Neural crest cell (in vitro differentiated cells): ENCODE results near the gene TPRKB. TPM values are rescaled to one million over a fixed set of nuclear protein-coding genes. Genes with fewer than 3 reads are reported as not detected.
"Not testable (repeated sequence)": the region's sequence is repeated elsewhere in the genome, so short reads cannot be mapped to it uniquely, and the experiment has no call there.

Experiments used
- DNase-seq: peaks from one replicate; pipeline ENCODE4 v3.0.0; 2021; ENCODE audit warnings: low read depth, mixed read lengths, low spot score
- H3K27ac Mint-ChIP-seq: one replicate; pipeline ENCODE4 v1.8.0; 2021; ENCODE audit warnings: mild to moderate bottlenecking, mixed read lengths; ENCODE audit not compliant: unreplicated experiment
- H3K27me3 Mint-ChIP-seq: 2 replicates; pipeline ENCODE4 v1.8.0; 2021; ENCODE audit warnings: low read depth, mild to moderate bottlenecking, mixed read lengths
- H3K36me3 Mint-ChIP-seq: 2 replicates; pipeline ENCODE4 v1.8.0; 2021; ENCODE audit warnings: low read depth, mild to moderate bottlenecking, mixed read lengths
- H3K4me1 Mint-ChIP-seq: 2 replicates; pipeline ENCODE4 v1.8.0; 2021; ENCODE audit warnings: mixed read lengths
- H3K4me3 Mint-ChIP-seq: one replicate; pipeline ENCODE4 v1.8.0; 2021; ENCODE audit warnings: mild to moderate bottlenecking, mixed read lengths
- H3K9me3 Mint-ChIP-seq: 2 replicates; pipeline ENCODE4 v1.8.0; 2021; ENCODE audit warnings: mixed read lengths
- CTCF ChIP-seq: fragments of 200-600 bp; sonication (generic); conservative IDR thresholded peaks from 2 replicates; pipeline ENCODE4 v1.5.0; 2021; ENCODE audit warnings: antibody characterized with exemption, mild to moderate bottlenecking
- total RNA-seq: library from RNA; stranded (reverse); gene quantifications from 2 replicates; pipeline ENCODE4 v1.2.1, GENCODE V29; 2021

The TPRKB gene
- total RNA-seq, 1 donor from 2014 or later = 44.2 TPM

GRCh38 chr2:73718421-73718820 is 18.7 kb downstream of the TPRKB start:
- Mint-ChIP-seq H3K27ac (no peak overlapping the region), H3K36me3 (peaks cover 11% of the 10 kb centered on the region), H3K4me3 (no peak overlapping the region), H3K9me3 (peaks cover 6% of the 10 kb centered on the region), H3K27me3 (peaks cover 18% of the 10 kb centered on the region), H3K4me1 (peaks cover 8% of the 10 kb centered on the region)
- TF ChIP-seq CTCF = no peak
- no peak for DNase-seq

- H3K27me3 Mint-ChIP-seq = peaks cover 21% of the 10 kb centered on the region
- not testable (repeated sequence) for H3K36me3 Mint-ChIP-seq, H3K9me3 Mint-ChIP-seq, H3K27ac Mint-ChIP-seq, H3K4me1 Mint-ChIP-seq, H3K4me3 Mint-ChIP-seq, DNase-seq
These were observed 19.4 kb downstream of the TPRKB start for GRCh38 chr2:73717695-73718094.

- DNase-seq = no peak
- peaks cover 6% of the 10 kb centered on the region for H3K36me3 Mint-ChIP-seq
- peaks cover 3% of the 10 kb centered on the region for H3K9me3 Mint-ChIP-seq
- no peak overlapping the region for H3K4me3 Mint-ChIP-seq
- H3K27ac Mint-ChIP-seq = no peak overlapping the region
- H3K4me1 Mint-ChIP-seq = peaks cover 8% of the 10 kb centered on the region
- peaks cover 25% of the 10 kb centered on the region for H3K27me3 Mint-ChIP-seq
- TF ChIP-seq CTCF = no peak
These were observed 19.9 kb downstream of the TPRKB start for GRCh38 chr2:73717251-73717606.

- Mint-ChIP-seq H3K27me3 (peaks cover 31% of the 10 kb centered on the region), H3K4me1 (peaks cover 8% of the 10 kb centered on the region), H3K36me3 (peaks cover 6% of the 10 kb centered on the region), H3K4me3 (no peak overlapping the region), H3K27ac (peak overlapping the region; percentile 72), H3K9me3 (peaks cover 3% of the 10 kb centered on the region)
- no peak for TF ChIP-seq CTCF
- DNase-seq = no peak
These were observed 20.4 kb downstream of the TPRKB start for GRCh38 chr2:73716543-73717250.

- H3K4me3 Mint-ChIP-seq = no peak overlapping the region
These were observed 23.1 kb downstream of the TPRKB start for GRCh38 chr2:73714091-73714490.

More at GRCh38 chr2:73714091-73714490, 23.1 kb downstream of the TPRKB start:
- Mint-ChIP-seq H3K9me3 (peaks cover 6% of the 10 kb centered on the region), H3K4me1 (peaks cover 8% of the 10 kb centered on the region), H3K27ac (no peak overlapping the region), H3K36me3 (peaks cover 6% of the 10 kb centered on the region), H3K27me3 (peaks cover 50% of the 10 kb centered on the region)
- no peak for TF ChIP-seq CTCF
- no peak for DNase-seq
